MM.1S (cell line): ENCODE data around the gene TNFRSF9.

ENCODE experiments used
- DNase-seq: peaks from one replicate; pipeline ENCODE4 v3.0.0-alpha.2; 2015
- H2AFZ ChIP-seq: fragments of 300-600 bp; sonication (generic); 2 replicates; pipeline ENCODE4 v1.6.0; 2016; ENCODE audit warnings: antibody characterized with exemption, low read length
- H3F3A ChIP-seq: fragments of 300-600 bp; sonication (generic); 2 replicates; pipeline ENCODE4 v1.6.1; 2016; ENCODE audit warnings: mild to moderate bottlenecking, antibody characterized with exemption, low read length, moderate library complexity, mixed read lengths; ENCODE audit not compliant: insufficient read depth
- H3K27ac ChIP-seq: fragments of 300-600 bp; sonication (generic); 2 replicates; pipeline ENCODE4 v1.5.1; 2016; ENCODE audit warnings: mild to moderate bottlenecking, low read length
- H3K27me3 ChIP-seq: fragments of 300-600 bp; sonication (generic); replicated peaks from 2 replicates; pipeline ENCODE4 v1.6.0; 2016; ENCODE audit warnings: low read length; ENCODE audit not compliant: insufficient read depth
- H3K36me3 ChIP-seq: fragments of 300-600 bp; sonication (generic); replicated peaks from 2 replicates; pipeline ENCODE4 v1.6.1; 2016; ENCODE audit warnings: mild to moderate bottlenecking, low read length, mixed read lengths; ENCODE audit not compliant: insufficient read depth
- H3K4me1 ChIP-seq: fragments of 300-600 bp; sonication (generic); 2 replicates; pipeline ENCODE4 v1.6.1; 2016; ENCODE audit warnings: low read length, mixed read lengths
- H3K4me2 ChIP-seq: fragments of 300-600 bp; sonication (generic); 2 replicates; pipeline ENCODE4 v1.6.0; 2016; ENCODE audit warnings: low read depth, low read length
- H3K4me3 ChIP-seq: fragments of 300-600 bp; sonication (generic); 2 replicates; pipeline ENCODE4 v1.5.1; 2016; ENCODE audit warnings: low read length, mixed read lengths
- H3K79me2 ChIP-seq: fragments of 300-600 bp; sonication (generic); 2 replicates; pipeline ENCODE4 v1.6.1; 2016; ENCODE audit warnings: mixed run types, low read length, mixed read lengths
- H3K9ac ChIP-seq: fragments of 300-600 bp; sonication (generic); 2 replicates; pipeline ENCODE4 v1.6.1; 2016; ENCODE audit warnings: low read length, mixed read lengths
- H3K9me2 ChIP-seq: fragments of 300-600 bp; sonication (generic); replicated peaks from 2 replicates; pipeline ENCODE4 v1.6.1; 2016; ENCODE audit warnings: mild to moderate bottlenecking, low read length, mixed read lengths; ENCODE audit not compliant: insufficient read depth
- H3K9me3 ChIP-seq: fragments of 300-600 bp; sonication (generic); replicated peaks from 2 replicates; pipeline ENCODE4 v1.6.1; 2016; ENCODE audit warnings: mild to moderate bottlenecking, low read length, mixed read lengths; ENCODE audit not compliant: insufficient read depth
- H4K20me1 ChIP-seq: fragments of 300-600 bp; sonication (generic); 2 replicates; pipeline ENCODE4 v1.6.1; 2016; ENCODE audit warnings: mild to moderate bottlenecking, low read length, moderate library complexity, mixed read lengths; ENCODE audit not compliant: insufficient read depth
- CTCF ChIP-seq: fragments of 300-600 bp; sonication (generic); IDR thresholded peaks from 2 replicates; pipeline ENCODE4 v1.5.1; 2016; ENCODE audit warnings: antibody characterized with exemption, low read length, mixed read lengths
- EZH2 ChIP-seq: fragments of 300-600 bp; sonication (generic); optimal IDR thresholded peaks from 2 replicates; pipeline ENCODE3; 2017; ENCODE audit warnings: low read depth, mild to moderate bottlenecking, antibody characterized with exemption, low read length, mixed read lengths
- EZH2phosphoT487 ChIP-seq: fragments of 300-600 bp; sonication (generic); IDR thresholded peaks from 2 replicates; pipeline ENCODE4 v1.6.1; 2018; ENCODE audit warnings: antibody characterized with exemption, low read length

Gene TNFRSF9

DNA sequence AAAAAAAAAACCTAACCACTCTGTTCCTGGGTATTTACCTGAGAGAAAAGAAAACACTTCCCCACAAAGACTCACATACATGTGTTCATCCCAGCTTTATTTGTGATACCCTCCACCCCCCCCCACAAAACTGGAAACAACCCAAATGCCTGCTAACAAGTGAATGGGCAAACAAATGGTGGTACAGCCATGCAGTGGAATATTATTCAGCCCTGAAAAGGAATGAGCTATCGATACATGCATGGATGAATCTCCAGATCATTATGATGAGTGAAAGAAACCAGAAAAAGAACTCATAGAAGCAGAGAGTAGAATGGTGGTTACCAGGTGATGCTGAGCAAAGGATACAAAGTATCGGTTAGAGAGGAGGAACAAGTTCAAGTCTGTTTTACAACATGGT, 49.8 kb downstream of the TNFRSF9 start:
- H3K9me3 ChIP-seq = no peaks in the 10 kb centered on the region
- no peak overlapping the region for H3K4me3 ChIP-seq
- no peaks in the 10 kb centered on the region for H4K20me1 ChIP-seq
- no peaks in the 10 kb centered on the region for H3K79me2 ChIP-seq
- H3K36me3 ChIP-seq = no peaks in the 10 kb centered on the region
- no peak overlapping the region for H3K9ac ChIP-seq
- H3K4me1 ChIP-seq = no peaks in the 10 kb centered on the region
- no peaks in the 10 kb centered on the region for H3F3A ChIP-seq
- H3K9me2 ChIP-seq = no peaks in the 10 kb centered on the region
- no peak for DNase-seq
- H3K27ac ChIP-seq = no peak overlapping the region
- TF ChIP-seq EZH2 (no peak), EZH2phosphoT487 (no peak), CTCF (no peak)
- H3K4me2 ChIP-seq = no peak overlapping the region
- H2AFZ ChIP-seq = no peak overlapping the region
- peaks cover 34% of the 10 kb centered on the region for H3K27me3 ChIP-seq

GRCh38 chr1:7888248-7889081, 52.2 kb downstream of the TNFRSF9 start:
- no peaks in the 10 kb centered on the region for H3K9me2 ChIP-seq
- no peaks in the 10 kb centered on the region for H4K20me1 ChIP-seq
- H3F3A ChIP-seq = no peaks in the 10 kb centered on the region
- H3K4me2 ChIP-seq = no peak overlapping the region
- no peak overlapping the region for H2AFZ ChIP-seq
- no peak overlapping the region for H3K27ac ChIP-seq
- H3K79me2 ChIP-seq = no peaks in the 10 kb centered on the region
- no peaks in the 10 kb centered on the region for H3K4me1 ChIP-seq
- no peak overlapping the region for H3K4me3 ChIP-seq
- no peaks in the 10 kb centered on the region for H3K36me3 ChIP-seq
- TF ChIP-seq EZH2phosphoT487 = no peak
- TF ChIP-seq EZH2 = no peak
- TF ChIP-seq CTCF = no peak
- no peak for DNase-seq
- no peak overlapping the region for H3K9ac ChIP-seq
- H3K9me3 ChIP-seq = no peaks in the 10 kb centered on the region
- H3K27me3 ChIP-seq = peaks cover 34% of the 10 kb centered on the region

DNA sequence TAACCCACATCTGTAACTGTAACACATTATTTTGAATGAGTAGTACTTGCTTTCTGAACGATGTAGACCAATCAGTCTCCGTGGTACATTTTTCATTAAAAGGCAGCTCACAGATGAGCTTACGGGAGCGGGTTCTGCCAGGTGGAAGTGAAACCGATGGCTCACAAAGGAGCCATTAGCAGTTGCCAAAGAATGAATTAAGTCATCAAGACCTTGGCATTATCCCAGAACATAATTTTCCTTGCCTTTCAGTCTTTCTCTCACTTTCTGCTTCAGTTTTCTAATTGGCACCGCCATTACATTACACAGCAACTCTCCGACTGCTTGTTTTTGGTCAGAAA, 54.3 kb downstream of the TNFRSF9 start:
- Histone ChIP-seq H3K9me3 (no peaks in the 10 kb centered on the region), H4K20me1 (no peaks in the 10 kb centered on the region), H3K4me2 (no peak overlapping the region), H3K27me3 (peaks cover 42% of the 10 kb centered on the region), H3K9ac (no peak overlapping the region), H2AFZ (no peak overlapping the region), H3F3A (no peaks in the 10 kb centered on the region), H3K4me1 (no peaks in the 10 kb centered on the region), H3K27ac (no peak overlapping the region), H3K79me2 (no peaks in the 10 kb centered on the region), H3K9me2 (no peaks in the 10 kb centered on the region), H3K36me3 (no peaks in the 10 kb centered on the region), H3K4me3 (no peak overlapping the region)
- TF ChIP-seq EZH2phosphoT487 = no peak
- no peak for TF ChIP-seq CTCF
- TF ChIP-seq EZH2 = no peak
- DNase-seq = no peak
